Left renal cortex interstitium (tissue), 4 donors: ENCODE results near the gene KCNMA1. TPM values are rescaled to one million over a fixed set of nuclear protein-coding genes. Genes with fewer than 3 reads are reported as not detected.

Experiments
- DNase-seq, 4 donors: peaks; one replicate each; pipeline ENCODE4 v3.0.0-alpha.2; 2013; ENCODE audit warnings: low read depth in 4 of 4, low spot score in 2 of 4, missing footprints in 1 of 4
- polyA plus RNA-seq, 4 donors: library from polyadenylated mRNA; unstranded; fragments of 120-200 nt; gene quantifications; one replicate each; pipeline ENCODE4 v1.2.1, GENCODE V29; 2013; ENCODE audit not compliant: insufficient read length in 4 of 4

The KCNMA1 gene
- polyA plus RNA-seq, 4 donors = 2.8 to 5.2 (median 3.7) TPM

DNA sequence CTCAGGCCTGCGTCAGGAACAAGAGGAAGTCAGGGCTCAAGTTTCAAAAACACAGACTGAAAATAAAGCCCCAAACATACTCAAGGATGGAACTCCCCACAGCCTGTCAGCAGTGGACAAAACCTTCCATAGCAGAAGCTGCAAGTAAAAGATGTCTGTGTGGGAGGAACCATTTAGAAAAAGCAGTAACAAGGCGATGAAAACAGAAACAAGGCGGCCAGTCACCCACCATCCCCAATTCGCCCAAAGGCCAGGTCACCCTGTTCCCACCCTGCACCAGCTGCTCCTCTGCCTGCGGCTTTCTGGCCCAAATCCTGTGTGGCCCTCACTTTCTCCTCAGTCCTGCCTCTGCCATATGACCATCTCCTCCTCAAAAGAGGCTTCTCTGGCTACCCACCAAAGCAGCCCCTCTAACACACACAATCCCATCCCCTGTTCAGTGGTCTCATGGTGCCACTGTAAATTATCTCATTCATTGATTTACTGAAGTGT is 27.8 kb downstream of the KCNMA1 start:
- no peak for DNase-seq

- DNase-seq = no peak
Measured at GRCh38 chr10:77608281-77608680, 29.3 kb downstream of the KCNMA1 start.

DNA sequence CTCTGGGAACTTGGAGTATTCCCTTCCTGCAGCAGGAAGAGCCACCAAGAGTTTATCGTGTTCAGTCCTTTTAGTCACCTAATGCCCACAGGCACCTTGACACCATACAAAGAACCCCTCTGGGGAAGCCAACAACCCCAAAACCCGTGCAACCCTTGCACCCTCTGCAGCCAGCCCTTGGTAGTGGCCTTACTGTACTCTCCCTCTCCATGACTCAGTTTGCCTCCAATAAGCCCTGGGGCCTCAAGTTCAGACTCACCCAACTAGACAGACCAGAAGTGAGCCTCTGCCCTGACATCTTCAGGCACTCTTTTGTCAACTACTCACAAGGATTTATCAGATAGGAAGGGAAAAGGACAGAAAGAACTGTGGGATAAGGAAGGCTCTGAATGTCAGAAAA is 30.9 kb downstream of the KCNMA1 start:
- DNase-seq = no peak

DNA sequence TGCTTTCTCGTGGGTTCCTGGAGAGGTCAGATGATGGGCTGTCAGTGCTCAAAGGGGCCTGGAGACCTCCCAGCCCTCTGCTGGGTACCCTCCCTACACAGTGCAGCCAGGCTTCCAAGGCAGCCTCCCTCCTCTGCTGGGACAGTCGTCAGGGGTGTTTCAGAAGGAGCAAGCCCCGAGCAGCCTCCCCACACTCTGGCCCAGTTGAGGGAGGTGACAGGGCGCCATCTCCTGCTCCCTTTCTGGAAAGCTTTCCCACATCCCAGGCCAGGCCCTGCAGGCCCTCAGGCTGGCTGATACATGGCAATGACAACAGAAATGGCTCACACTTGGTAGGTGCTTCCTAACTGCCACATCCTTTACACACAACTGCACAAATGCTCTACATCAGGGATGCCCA is 32.1 kb downstream of the KCNMA1 start:
- no peak for DNase-seq

DNA sequence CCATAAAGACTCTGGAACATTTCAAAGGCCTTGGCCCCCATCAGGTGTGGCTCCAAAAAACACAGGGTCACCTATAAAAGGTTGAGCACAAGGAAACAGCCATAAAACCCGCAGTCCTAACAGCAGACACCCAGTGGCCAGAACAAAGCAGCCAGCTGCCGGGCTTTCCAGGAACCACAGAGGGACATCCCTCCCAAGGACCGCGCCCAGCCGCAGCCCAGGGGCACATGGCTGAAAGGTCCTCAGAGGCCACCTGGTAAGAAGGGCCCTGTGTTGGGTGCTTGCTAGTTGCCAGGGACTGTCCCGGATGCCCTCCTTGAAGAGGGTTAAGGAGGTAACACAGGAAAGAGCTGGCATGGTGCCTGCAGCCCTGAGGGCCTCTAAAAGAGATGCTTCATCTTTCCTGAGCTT is 32.7 kb downstream of the KCNMA1 start:
- no peak for DNase-seq

- no peak for DNase-seq
Measured at GRCh38 chr10:77604063-77604462, 33.5 kb downstream of the KCNMA1 start.

DNA sequence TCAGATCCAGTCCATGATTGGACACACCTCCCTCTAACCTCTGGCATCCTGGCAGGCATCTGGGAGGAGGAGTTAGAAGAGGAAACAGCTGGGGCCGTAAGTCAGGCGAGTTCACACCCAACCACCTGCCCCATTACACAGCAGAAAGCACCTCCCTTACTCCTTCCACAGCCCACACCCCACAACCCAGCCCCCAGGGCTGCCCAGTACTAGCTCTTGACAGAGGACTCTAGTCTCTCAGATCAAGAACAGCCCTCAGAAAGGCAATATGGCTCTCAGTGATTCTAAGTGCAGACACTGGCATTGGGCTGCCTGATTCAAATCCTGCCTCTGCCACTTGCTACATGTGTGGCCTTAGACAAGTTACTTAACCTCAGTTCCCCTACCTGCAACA is 34.1 kb downstream of the KCNMA1 start:
- no peak for DNase-seq

DNA sequence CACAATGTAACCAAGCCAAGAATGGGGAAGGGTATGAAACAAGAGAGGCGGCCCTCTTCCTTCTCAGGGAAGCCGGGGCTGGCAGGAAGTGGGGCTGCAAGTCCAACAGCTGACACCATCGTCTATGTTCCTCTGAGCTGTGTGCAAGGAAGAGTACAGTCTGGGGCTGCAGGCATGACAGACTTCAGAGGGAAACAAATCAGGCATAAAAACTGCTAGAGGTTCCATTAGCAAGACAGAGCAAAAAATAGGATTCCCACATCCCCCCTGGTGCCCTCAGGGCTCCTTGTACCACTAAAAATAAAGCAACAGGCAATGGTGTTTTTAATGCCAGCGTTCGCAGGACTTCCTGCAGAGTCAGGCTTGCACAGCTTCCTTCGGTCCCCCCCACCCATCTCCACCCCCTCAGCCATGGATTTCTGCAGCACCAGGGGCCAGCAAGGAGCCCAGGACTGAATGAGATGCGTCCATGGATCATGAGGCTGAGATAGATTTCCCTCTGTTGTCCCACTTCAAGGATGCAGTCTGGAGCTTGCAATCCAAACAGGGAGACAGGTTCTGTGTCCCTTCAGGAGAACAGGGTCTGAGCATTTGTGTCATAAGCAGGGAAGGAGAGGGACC is 34.6 kb downstream of the KCNMA1 start:
- no peak for DNase-seq

- DNase-seq = no peak
Measured at GRCh38 chr10:77602231-77602912, 35.2 kb downstream of the KCNMA1 start.

DNA sequence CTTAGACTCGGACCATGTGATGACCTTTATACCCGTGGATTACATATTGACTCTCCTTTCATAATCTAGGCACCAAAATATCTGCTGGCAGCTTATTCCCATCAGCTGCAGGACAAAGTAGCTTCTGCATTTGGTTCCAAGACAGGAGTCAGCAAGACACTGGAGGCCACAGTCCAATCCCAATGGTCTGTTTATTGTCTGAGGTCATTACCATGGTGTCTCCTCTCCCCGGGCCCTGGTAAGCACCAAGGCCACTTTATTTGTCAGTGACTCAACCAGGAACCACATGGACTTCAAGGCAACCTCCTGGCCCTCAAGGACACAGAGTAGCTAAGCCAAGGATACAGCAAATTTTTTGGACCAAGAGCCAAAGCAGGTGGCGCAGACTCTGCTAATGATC is 36.1 kb downstream of the KCNMA1 start:
- DNase-seq = no peak

GRCh38 chr10:77600640-77601039 is 37.0 kb downstream of the KCNMA1 start:
- DNase-seq = no peak

GRCh38 chr10:77599651-77600050 is 38.0 kb downstream of the KCNMA1 start:
- DNase-seq = no peak

DNA sequence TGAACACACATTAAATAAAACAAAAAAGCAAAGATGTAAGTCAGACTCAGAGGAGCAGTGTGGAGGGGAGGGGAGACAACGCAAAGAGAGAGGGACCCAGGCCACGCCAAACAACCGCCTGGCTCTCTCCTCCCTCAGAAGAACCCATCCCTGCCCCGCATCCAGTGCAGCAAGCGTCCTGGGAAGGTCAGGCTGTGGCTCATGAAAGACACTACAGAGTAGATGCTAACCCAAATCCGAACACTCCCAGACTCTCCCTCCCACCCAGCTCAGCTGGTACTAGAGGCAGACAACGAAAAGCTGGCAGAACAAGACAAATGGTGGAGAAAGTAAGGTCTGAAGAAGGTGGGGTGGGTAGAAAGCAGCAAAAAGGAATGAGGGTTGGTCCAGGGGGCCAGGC is 39.0 kb downstream of the KCNMA1 start:
- DNase-seq = no peak

- no peak for DNase-seq
Measured at GRCh38 chr10:77597560-77597959, 40.0 kb downstream of the KCNMA1 start.

DNA sequence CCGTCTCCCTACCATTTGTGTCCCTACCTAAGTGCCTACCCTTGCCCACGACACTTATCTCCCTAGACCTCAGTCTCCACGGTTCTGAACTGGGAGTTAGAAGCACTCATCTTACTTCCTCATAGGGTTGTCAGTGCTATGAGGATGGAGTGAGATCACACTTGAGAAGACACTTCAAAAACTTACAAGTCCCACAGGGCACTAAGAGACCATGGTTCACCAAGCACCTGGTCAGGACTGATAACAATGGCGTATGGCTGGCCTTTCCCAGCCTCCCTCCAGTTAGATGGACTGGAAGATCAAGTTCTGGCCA is 43.2 kb downstream of the KCNMA1 start:
- DNase-seq = no peak

GRCh38 chr10:77593771-77594470 is 43.7 kb downstream of the KCNMA1 start:
- no peak for DNase-seq

- DNase-seq = no peak
Measured at GRCh38 chr10:77592946-77593636, 44.5 kb downstream of the KCNMA1 start.

GRCh38 chr10:77592510-77592909 is 45.1 kb downstream of the KCNMA1 start:
- DNase-seq = no peak

GRCh38 chr10:77591238-77591880 is 46.2 kb downstream of the KCNMA1 start:
- no peak for DNase-seq

GRCh38 chr10:77590344-77591237 is 47.0 kb downstream of the KCNMA1 start:
- DNase-seq = no peak
